Mesenteric fat pad (tissue), 1 donor: ENCODE results near the gene SCT. TPM values are rescaled to one million over a fixed set of nuclear protein-coding genes. Genes with fewer than 3 reads are reported as not detected.

Experiments used
- DNase-seq: peaks from one replicate; pipeline ENCODE4 v3.0.0-alpha.2; 2020; ENCODE audit warnings: low spot score
- total RNA-seq: library from RNA; stranded (reverse); fragmentation: NEBNext Ultra II Directional; extraction: Animal tissue kit (Norgen Biotek cat#: 25700); gene quantifications from one replicate; pipeline ENCODE4 v1.2.1, GENCODE V29; 2021
- donor health status: DM: yes; HTN: yes; CAD: no.

The SCT gene
- total RNA-seq, 1 donor from 2014 or later = not detected

DNA sequence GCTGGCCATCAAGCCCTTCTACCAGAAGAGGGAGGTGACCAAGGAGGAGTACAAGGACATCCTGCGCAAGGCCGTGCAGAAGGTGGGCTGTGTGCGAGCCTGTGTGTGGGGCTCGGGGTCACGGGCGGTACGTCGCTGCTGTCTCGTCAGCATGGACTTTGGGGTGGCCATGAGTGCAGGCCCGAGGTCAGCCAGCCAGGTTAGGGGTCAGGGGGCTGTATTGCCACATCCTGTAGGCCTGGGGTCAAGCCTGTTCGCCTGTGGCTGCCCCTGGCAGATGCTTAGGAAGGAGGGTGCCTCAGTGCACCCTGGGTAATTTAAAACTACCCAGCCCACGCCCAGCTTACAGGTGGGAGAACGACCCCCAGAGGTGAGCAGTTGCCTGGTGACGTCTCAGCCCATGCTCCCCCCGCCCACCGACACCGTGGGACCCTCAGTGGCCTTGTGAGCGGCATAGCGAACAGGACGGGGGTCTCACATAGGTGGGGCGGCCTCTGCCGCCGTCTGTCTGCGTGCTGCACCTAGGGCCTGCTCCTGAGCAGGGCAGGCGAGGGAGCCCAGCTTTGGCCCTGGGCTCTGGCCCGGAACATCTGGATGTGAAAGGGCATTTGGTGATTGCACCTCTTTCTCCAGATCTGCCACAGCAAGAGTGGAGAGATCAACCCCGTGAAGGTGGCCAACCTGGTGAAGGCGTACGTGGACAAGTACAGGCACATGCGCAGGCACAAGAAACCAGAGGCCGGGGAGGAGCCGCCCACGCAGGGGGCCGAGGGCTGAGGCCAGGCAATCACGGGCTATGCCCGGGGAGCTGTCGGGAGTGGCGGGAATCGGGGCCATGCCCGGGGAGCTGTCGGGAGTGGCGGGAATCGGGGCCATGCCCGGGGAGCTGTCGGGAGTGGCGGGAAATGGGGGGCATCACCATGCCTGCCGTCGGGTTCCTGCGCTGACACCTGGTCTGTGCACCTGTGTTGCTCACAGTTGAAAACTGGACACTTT is 15.7 kb downstream of the SCT start:
- no peak for DNase-seq

DNA sequence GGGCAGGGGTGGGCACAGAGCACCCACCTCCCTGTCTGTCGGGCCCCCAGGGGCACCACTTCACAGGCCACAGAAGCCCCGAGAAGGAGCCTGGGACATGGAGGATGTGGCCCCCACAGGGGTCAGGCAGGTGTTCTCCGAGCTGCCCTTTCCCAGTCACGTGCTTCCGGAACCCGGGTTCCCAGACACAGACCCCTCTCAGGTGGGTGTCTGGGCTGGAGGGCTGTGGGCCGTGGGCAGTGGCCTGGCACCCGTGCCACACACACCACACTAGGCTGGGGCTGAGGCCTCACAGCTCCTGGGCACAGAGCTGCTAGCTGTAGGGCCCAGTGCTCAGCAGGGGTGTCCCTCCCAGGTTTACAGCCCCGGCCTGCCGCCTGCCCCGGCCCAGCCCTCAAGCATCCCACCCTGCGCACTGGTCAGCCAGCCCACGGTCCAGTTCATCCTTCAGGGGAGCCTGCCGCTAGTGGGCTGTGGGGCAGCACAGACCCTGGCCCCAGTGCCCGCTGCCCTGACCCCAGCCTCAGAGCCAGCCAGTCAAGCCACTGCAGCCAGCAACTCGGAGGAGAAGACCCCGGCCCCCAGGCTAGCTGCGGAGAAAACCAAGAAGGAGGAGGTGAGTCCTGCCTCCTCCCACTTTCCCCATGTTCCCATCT is 16.7 kb downstream of the SCT start:
- DNase-seq = no peak

DNA sequence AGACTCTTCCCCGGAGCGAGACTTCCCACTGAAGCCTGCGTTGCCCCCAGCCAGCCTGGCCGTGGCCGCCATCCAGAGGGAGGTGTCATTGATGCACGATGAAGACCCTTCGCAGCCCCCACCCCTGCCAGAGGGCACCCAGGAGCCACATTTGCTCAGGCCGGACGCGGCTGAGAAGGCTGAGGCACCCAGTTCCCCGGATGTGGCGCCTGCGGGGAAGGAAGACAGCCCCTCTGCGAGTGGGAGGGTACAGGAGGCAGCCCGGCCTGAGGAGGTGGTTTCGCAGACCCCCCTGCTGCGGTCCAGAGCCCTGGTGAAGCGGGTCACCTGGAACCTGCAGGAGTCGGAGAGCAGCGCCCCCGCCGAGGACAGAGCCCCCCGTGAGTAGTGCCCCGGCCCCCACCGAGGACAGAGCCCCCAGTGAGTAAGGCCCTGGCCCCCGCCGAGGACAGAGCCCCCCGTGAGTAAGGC is 17.6 kb downstream of the SCT start:
- no peak for DNase-seq

DNA sequence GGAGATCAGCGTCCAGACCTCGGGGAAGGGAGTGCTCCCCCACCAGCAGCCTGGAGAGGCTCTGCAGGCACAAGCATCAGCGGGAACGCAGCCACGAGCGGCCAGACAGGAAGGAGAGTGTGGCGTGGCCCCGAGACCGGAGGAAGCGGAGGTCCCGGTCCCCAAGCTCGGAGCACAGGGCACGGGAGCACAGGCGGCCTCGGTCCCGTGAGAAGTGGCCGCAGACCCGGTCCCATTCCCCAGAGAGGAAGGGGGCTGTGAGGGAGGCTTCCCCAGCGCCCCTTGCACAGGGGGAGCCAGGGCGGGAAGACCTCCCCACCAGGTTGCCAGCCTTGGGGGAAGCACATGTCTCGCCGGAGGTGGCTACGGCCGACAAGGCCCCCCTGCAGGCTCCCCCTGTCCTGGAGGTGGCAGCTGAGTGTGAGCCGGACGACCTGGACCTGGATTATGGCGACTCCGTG is 18.2 kb downstream of the SCT start:
- DNase-seq = no peak

DNA sequence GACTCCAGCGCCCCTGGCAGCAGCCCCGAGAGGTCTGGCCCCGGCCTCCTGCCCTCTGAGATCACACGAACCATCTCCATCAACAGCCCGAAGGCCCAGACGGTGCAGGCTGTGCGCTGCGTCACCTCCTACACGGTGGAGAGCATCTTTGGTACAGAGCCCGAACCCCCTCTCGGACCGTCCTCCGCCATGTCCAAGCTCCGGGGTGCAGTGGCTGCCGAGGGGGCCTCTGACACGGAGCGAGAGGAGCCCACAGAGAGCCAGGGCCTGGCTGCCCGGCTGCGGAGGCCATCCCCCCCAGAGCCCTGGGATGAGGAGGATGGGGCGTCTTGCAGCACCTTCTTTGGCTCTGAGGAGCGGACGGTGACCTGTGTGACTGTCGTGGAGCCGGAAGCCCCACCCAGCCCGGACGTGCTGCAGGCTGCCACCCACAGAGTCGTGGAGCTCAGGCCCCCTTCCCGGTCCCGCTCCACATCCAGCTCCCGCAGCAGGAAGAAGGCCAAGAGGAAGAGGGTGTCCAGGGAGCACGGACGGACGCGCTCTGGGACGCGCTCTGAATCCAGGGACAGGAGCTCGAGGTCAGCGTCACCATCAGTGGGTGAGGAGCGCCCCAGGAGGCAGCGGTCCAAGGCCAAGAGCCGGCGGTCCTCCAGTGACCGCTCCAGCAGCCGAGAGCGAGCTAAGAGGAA is 18.9 kb downstream of the SCT start:
- no peak for DNase-seq

DNA sequence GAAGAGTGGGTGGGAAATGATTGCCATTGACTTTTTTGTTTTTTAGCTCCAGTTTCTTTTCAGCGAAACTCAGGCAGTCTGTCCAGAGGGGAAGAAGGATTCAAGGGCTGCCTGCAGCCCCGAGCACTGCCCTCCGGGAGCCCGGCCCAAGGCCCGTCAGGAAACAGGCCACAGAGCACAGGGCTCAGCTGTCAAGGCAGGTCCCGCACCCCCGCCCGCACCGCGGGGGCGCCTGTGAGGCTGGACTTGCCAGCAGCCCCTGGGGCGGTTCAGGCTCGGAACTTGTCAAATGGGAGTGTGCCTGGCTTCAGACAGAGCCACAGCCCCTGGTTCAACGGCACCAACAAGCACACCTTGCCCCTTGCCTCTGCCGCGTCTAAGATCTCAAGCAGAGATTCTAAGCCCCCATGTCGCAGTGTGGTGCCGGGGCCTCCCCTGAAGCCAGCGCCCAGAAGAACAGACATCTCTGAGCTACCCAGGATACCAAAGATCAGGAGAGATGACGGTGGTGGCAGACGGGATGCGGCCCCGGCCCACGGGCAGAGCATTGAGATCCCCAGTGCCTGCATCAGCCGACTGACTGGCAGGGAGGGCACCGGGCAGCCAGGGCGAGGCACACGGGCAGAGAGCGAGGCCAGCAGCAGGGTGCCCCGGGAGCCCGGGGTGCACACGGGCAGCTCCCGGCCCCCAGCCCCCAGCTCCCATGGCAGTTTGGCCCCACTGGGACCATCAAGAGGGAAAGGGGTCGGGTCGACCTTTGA is 19.8 kb downstream of the SCT start:
- no peak for DNase-seq

DNA sequence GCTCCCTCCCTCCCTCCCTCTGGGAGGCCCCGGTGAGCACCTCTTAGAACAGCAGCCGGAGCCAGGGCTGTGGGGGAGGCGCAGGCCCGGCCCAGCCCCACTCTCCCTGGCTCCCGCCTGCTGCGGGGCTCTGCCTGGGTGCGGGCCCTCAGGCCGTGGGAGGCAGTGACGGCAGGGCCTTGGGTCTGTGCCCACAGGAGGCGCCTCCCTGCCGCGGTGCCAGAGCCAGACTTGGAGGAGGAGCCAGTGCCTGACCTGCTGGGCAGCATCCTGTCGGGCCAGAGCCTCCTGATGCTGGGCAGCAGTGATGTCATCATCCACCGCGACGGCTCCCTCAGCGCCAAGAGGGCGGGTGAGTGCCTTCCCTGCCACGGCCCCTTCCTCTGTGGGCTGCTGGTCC is 20.7 kb downstream of the SCT start:
- DNase-seq = no peak

DNA sequence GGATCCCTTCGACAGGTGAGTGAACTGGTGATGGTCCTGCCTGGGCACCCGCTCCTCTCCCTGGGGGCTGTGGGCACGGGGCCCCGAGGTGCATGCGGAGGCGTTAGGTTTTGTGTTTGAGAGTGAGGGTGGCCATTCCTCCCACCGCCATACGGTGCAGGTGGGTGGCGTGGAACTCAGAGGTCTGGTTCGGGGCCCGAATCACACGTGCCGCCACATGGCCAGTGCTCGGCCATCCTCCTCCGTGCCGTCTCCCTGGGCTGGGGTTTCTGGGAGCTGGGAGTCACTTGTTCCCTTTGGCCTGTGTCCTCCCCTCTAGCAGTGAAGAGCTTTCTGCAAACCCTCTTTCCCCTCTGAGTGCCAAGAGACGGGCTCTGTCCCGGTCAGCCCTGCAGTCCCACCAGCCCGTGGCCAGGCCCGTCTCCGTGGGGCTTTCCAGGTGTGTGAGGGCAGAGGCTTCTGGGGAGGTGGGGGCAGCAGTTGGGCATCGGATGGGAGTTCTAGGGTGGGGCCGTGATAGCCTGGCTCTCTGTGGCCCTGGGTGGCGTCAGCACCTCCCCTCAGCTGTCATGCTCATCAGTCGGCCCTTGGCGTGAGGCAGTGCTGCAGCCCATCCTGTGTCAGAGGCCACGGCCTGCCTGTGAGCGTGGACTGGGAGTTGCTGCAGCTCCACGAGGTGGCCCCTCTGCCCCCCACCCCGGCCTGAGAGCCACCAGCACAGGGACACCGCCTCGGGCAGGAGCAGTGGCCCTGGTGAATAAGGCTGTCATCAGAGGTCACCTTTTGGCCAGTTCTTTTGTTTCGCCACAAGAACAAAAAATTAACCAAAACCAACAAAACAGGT is 21.5 kb downstream of the SCT start:
- no peak for DNase-seq

DNA sequence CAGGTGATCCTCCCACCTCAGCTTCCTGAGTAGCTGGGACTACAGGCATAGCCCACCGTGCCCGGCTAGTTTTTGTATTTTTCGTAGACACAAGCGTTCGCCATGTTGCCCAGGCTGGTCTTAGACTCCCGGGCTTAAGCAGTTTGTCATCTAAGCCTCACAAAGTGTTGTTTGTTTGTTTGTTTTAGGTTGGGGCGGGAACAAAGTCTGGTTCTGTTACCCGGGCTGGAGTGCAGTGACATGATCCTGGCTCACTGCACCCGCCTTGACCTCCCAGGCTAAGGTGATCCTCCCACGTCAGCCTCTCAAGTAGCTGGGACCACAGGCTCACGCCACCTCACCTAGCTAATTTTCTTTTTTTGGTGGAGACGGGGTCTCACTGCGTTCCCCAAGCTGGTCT is 23.8 kb downstream of the SCT start:
- no peak for DNase-seq

DNA sequence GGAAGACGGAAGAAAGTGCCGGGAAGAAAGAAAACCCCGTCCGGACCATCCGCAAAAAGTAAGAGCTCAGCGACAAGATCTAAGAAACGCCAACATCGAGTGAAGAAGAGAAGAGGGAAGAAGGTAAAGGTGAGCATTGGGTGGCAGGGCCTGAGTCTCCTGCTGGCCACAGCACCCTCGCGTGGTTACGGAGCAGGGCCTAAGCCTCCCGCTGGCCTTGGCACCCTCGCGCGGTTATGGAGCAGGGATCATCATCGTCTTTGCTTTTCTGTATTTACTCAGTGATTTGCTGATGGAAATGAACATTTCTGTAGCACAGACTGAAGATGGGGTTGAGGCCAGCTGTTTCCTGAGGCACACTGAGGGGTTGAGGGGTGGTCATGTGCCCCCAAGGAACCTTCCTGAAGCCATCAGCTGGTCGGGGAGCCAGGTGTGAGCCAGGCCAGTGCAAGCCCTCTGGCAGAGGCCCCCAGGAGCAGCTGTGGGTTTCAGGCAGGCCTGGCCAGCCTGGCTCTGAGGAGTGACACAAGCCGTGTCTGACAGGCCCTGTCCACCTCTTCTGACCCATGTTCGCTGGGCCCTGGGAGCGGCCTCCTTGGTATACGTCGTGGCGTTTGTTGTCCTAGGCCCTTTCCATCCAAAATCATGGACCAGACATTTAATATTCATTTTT is 25.3 kb downstream of the SCT start:
- DNase-seq = no peak

DNA sequence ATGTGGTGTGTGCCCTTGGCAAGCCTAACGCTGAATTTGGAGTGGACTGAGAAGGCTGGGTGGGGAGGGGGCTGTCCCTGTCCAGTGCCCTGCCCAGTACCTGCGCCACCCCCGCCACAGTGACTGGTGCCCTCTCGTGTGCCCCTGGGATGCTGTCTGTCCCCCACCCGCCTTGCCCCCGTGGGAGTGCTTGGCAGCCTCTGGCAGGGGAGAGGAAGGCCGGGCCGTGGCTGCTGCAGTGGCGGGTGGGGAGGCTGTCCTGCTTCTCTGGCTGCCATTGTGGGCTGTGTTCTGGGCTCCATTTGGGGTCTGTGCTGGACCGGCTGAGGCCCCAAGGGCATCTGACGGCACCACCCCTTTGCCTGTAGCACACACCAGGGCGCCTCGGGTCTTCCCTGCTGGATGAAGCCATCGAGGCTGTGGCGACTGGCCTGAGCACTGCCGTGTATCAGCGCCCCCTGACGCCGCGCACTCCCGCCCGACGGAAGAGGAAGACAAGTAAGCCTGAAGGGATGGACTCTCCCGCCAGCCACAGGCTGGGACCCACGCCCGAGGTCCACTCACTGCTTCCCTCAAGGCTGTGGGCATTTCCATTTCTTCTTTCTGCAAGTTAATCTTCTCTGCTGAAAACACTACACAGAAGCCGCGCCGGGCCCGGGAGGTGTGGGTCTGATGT is 28.8 kb downstream of the SCT start:
- no peak for DNase-seq

DNA sequence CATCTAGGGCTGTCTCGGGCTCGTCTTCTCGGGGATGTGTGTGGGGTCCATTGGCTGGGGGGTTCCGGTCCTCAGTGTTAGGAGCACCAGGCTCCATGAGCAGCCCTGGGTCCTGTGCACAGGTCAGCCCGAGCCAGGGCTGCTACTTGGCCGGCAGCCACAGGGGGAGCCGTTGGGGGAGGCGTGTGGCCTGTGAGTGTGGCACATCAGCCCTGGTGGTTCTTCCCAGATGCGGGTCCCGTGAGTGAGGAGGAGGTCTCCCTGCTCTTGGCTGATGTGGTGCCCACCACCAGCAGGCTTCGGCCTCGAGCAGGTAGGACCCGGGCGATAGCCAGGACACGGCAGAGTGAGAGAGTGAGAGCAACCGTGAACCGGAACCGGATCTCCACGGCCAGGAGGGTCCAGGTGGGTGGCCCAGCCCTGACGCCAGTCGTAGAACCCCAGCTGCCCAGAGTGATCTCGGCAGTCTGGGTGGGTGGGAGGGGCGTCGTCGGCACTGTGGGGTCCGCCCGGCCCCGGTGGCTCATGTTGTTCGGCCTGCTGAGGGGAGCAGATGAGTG is 29.7 kb downstream of the SCT start:
- DNase-seq = no peak

DNA sequence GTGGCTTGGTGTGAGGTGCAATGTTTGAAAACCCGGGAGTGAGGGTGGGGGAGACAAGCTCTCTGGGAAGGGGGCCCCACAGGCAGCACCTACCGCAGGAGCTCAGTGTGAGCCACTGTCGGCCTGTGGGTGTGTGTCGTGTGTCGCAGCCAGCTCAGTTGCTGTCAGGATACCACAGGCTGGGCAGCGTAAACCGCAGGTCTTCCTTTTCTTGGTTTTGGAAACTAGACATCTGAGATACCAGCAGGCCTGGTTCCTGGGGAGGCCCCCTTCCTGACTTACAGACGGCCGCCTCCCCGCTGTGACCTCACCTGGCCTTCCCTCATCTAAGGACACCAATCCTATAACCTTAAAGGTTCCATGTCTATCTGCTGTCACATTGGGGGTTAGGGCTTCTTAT is 30.6 kb downstream of the SCT start:
- DNase-seq = no peak

DNA sequence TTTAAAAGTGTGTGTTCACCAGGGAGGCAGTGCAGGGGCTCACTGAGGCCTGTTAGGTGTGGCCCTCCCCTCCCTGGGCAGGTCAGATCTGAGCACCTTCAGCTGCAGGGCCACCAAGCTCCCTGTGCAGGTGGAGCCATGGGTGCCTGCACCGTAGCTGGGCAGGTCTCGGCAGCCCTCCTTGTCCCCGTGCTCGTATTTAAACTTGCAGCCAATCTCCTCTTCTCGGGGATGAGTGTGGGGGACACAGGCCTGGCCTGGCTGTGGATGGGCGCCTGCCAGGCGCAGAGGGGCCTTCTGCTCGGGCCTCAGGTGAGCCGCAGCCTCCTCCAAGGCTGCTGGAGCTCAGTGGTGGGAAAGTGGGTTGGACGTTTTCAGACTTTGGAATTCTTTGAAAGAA is 31.6 kb downstream of the SCT start:
- DNase-seq = no peak

DNA sequence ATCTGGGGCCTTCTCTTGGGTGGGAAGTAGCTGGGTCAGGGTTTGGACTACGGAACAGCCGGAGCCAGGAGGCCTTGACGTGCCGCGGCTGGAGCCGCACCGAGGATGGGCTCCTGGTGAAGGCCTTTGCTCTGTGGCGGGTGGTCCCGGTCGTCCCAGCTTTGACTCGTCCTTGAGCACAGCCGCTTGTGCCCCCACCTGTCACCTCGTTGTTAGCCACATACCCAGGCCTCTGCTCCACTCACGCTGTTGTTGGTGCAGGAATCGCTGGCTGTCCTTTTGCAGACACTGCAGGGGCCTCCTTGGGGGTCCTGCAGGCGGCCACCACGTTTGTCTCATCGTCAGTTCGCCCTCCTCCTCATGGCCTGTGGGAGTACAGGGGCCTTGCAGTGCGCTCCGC is 33.6 kb downstream of the SCT start:
- DNase-seq = no peak

DNA sequence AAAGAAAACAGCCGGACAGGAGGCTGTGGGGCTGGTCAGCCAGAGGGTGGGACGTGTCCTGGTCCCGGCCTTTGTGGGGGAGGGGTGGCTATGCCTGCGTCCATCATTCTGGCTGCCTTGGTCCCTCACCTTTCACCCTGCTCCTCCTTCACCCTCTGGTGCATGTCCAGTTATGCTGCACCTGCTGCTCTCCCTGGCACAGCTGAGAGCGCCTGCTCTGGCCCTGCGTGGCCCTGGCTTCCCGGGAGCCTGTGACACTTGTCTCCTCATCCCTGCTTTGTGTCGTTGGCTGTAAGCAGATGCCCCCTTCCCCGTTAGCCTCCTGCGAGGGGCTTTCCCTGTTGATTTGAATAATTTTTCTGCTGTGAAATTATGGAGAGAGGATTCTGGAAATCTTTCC is 34.1 kb downstream of the SCT start:
- no peak for DNase-seq

DNA sequence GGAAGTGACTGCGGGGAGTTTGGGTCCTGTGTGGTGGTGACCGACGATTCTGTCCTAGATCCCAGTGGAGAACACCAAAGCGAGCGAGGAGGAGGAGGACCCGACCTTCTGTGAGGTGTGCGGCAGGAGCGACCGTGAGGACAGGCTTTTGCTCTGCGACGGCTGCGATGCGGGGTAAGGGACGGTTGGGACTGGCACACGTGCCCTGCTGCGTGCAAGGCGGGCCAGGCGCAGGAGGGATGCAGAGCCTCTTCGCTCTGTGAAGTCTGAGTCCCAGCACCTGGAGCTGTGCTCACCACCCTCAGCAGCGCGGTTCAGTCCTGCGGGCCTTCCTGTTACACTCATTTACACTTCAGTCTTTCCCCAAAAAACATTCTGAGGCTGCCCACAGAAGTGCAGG is 34.5 kb downstream of the SCT start:
- DNase-seq = no peak

DNA sequence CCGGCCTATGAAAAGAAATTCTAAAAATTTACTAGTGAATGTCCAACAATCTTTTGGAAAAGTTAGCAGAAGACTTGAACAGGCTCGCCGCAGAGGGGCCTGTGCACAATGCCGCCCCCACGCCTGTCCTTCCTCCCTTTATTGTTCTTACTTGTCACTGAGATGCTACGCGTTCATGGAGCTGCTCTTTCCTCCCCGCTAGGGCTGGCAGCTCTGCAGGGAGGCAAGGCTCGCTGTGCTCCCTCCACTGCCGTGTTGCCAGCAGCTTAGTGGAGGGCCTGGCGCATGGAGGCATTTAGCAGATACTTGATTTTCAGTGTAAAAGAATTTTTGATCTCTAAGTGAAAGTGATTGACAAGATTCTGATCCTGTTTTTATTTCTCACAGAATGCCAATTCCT is 36.0 kb downstream of the SCT start:
- no peak for DNase-seq

DNA sequence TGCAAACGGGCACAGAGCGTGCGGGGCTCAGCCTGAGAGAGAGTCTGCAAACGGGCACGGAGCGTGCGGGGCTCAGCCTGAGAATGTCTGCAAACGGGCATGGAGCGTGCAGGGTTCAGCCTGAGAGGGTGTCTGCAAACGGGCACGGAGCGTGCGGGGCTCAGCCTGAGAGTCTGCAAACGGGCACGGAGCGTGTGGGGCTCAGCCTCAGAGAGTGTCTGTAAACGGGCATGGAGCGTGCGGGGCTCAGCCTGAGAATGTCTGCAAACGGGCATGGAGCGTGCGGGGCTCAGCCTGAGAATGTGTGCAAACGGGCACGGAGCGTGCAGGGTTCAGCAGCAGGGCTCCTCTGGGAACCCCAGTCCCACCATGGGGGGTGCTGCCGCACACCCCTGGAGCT is 37.2 kb downstream of the SCT start:
- no peak for DNase-seq
